Activated effector memory CD4-positive, alpha-beta T cell treated with anti-CD3 and anti-CD28 coated beads, Interleukin-2, amount 50 U/mL, for 16 hours (primary cell): ENCODE measurements around the gene IRF1.

Experiments used
- DNase-seq: peaks from one replicate; pipeline ENCODE4 v3.0.0-alpha.2; 2020

IRF1 gene

GRCh38 chr5:132485641-132486317, 4.8 kb downstream of the IRF1 start:
- peak; percentile 64 for DNase-seq

- peak; percentile 67 for DNase-seq
Observed at GRCh38 chr5:132484876-132485640, 5.5 kb downstream of the IRF1 start.

- DNase-seq = peak; percentile 63
Observed at GRCh38 chr5:132484391-132484725, 6.2 kb downstream of the IRF1 start.

GRCh38 chr5:132483661-132484390, 6.7 kb downstream of the IRF1 start:
- DNase-seq = peak; percentile 65

GRCh38 chr5:132483101-132483500, 7.5 kb downstream of the IRF1 start:
- peak; percentile 62 for DNase-seq

- DNase-seq = peak; percentile 75
Observed at GRCh38 chr5:132481596-132482211, 8.9 kb downstream of the IRF1 start.

- DNase-seq = peak; percentile 65
Observed at GRCh38 chr5:132480893-132481595, 9.5 kb downstream of the IRF1 start.

GRCh38 chr5:132480546-132480892, 10.1 kb downstream of the IRF1 start:
- DNase-seq = peak; percentile 76

- peak; percentile 71 for DNase-seq
Observed at GRCh38 chr5:132480042-132480441, 10.5 kb downstream of the IRF1 start.

GRCh38 chr5:132479111-132479951, 11.2 kb downstream of the IRF1 start:
- DNase-seq = peak; percentile 66

- DNase-seq = peak; percentile 68
Observed at GRCh38 chr5:132478366-132478871, 12.2 kb downstream of the IRF1 start.

GRCh38 chr5:132477784-132478365, 12.7 kb downstream of the IRF1 start:
- DNase-seq = peak; percentile 79

GRCh38 chr5:132476876-132477781, 13.4 kb downstream of the IRF1 start:
- peak; percentile 74 for DNase-seq

- peak; percentile 71 for DNase-seq
Observed at GRCh38 chr5:132475987-132476875, 14.3 kb downstream of the IRF1 start.

GRCh38 chr5:132475497-132475882, 15.1 kb downstream of the IRF1 start:
- DNase-seq = peak; percentile 73

GRCh38 chr5:132474881-132475496, 15.6 kb downstream of the IRF1 start:
- peak; percentile 71 for DNase-seq

- peak; percentile 63 for DNase-seq
Observed at GRCh38 chr5:132474131-132474723, 16.3 kb downstream of the IRF1 start.

GRCh38 chr5:132473668-132474067, 16.9 kb downstream of the IRF1 start:
- DNase-seq = peak; percentile 66
